Testis (tissue), 2 donors: Measurements from ENCODE around the gene TMEM63B.

ENCODE experiments used
- CTCF ChIP-seq, 3 experiments: fragments of 450-650 bp in 2 of 3; fragments of 200-600 bp in 1 of 3; sonication (generic) in 1 of 3; IDR thresholded peaks; one replicate each; pipeline ENCODE4 v1.5.1; 2016 to 2019; ENCODE audit warnings: antibody characterized with exemption in 3 of 3, mild to moderate bottlenecking in 2 of 3, moderate library complexity in 1 of 3
- POLR2A ChIP-seq: fragments of 450-650 bp; IDR thresholded peaks from one replicate; pipeline ENCODE4 v1.6.1; 2017; ENCODE audit warnings: antibody characterized with exemption, mild to moderate bottlenecking, moderate library complexity

GRCh38 chr6:44201638-44202303 is 74.4 kb downstream of the TMEM63B start:
- no peak for TF ChIP-seq CTCF (IDR thresholded peaks at IDR 0.05)
- TF ChIP-seq POLR2A = no peak
